ENCODE results near the gene EGFLAM. TPM values are rescaled to one million over a fixed set of nuclear protein-coding genes. Genes with fewer than 3 reads are reported as not detected.

EGFLAM gene
- total and polyA plus RNA-seq, 2 of the 4 experiments (the other 2 are of a cell fraction), result 0.77 to 1.1 TPM

GRCh38 chr5:38369692-38370091 is 111.3 kb downstream of the EGFLAM start:
- no peak overlapping the region for H3K4me3 ChIP-seq (ENCODE audit: insufficient read depth, low read depth, low read length)
- no peaks in the 10 kb centered on the region; the same call in 1 of the 2 replicates for H3K4me1 ChIP-seq (ENCODE audit: control insufficient read depth, insufficient read depth, low read length)
- H3K9me1 ChIP-seq (ENCODE audit: insufficient read depth, low read length), result no peaks in the 10 kb centered on the region
- no peak overlapping the region for H3K27ac ChIP-seq (ENCODE audit: insufficient read depth, low read length)
- in situ Hi-C loops (cut with MboI; ENCODE audit: low sequenced_read_pairs), result no loop called here
- no peaks in the 10 kb centered on the region for H3K36me3 ChIP-seq (ENCODE audit: control insufficient read depth, insufficient read depth, low read length)
- WGBS, 2 experiments (ENCODE audit: extremely low coverage in 2 of 2, insufficient read length in 1 of 2), result no CpG with 5 or more reads among the region's 5 CpGs
- no peaks in the 10 kb centered on the region for H4K20me1 ChIP-seq (ENCODE audit: insufficient read depth, low read length)
- TF ChIP-seq FOS (IDR thresholded peaks at IDR 0.05; ENCODE audit: low read depth, low read length), result no peak
- TF ChIP-seq USF2 (IDR thresholded peaks at IDR 0.05; ENCODE audit: low read depth, low read length), result no peak
- no peak for TF ChIP-seq ELK1 (IDR thresholded peaks at IDR 0.05; ENCODE audit: borderline replicate concordance, low read depth, low read length)
- TF ChIP-seq MAFK (IDR thresholded peaks at IDR 0.05; ENCODE audit: low read depth, low read length), result no peak
- no peak for TF ChIP-seq NFE2L2 (IDR thresholded peaks at IDR 0.05; ENCODE audit: low read depth, low read length)
- no peak for TF ChIP-seq RAD21 (IDR thresholded peaks at IDR 0.05; ENCODE audit: low read length)
- TF ChIP-seq SMC3 (IDR thresholded peaks at IDR 0.05; ENCODE audit: low read depth, low read length), result no peak
- TF ChIP-seq CTCF (conservative IDR thresholded peaks at IDR 0.05; ENCODE audit: low read depth, low read length), result no peak
- no peak for TF ChIP-seq MXI1 (IDR thresholded peaks at IDR 0.05; ENCODE audit: borderline replicate concordance, low read depth, low read length)
- no peak for TF ChIP-seq POLR2A (IDR thresholded peaks at IDR 0.05; ENCODE audit: low read depth, low read length)
- TF ChIP-seq BHLHE40 (IDR thresholded peaks at IDR 0.05; ENCODE audit: low read depth, low read length), result no peak
- TF ChIP-seq CHD1 (IDR thresholded peaks at IDR 0.05; ENCODE audit: low read depth, low read length), result no peak
- TF ChIP-seq RFX5 (IDR thresholded peaks at IDR 0.05; ENCODE audit: low read depth, low read length), result no peak
- TF ChIP-seq MAZ (IDR thresholded peaks at IDR 0.05; ENCODE audit: borderline replicate concordance, low read depth, low read length), result no peak
- no peak for TF ChIP-seq RCOR1 (IDR thresholded peaks at IDR 0.05; ENCODE audit: insufficient replicate concordance, low read length)
- TF ChIP-seq CEBPB (IDR thresholded peaks at IDR 0.05; ENCODE audit: low read depth, low read length), result no peak
- no peak overlapping the region for H4K5ac ChIP-seq (ENCODE audit: low read depth, low read length)
- H2AK5ac ChIP-seq (ENCODE audit: low read depth, low read length), result no peak overlapping the region
- H3K4me2 ChIP-seq (ENCODE audit: low read depth, low read length), result no peak overlapping the region
- dilution Hi-C loops (cut with HindIII; ENCODE audit: low sequenced_read_pairs, unreplicated experiment), result no loop called here
- H4K8ac ChIP-seq (ENCODE audit: low read depth in 2 of 2, low read length in 2 of 2), result no peak overlapping the region
- H3K27me3 ChIP-seq (ENCODE audit: control insufficient read depth, insufficient read depth, low read length), result peaks cover 20% of the 10 kb centered on the region
- H3K9me3 ChIP-seq (ENCODE audit: control insufficient read depth, insufficient read depth, low read length), result no peaks in the 10 kb centered on the region
- H4K91ac ChIP-seq (ENCODE audit: insufficient read depth, low read depth, low read length), result no peak overlapping the region
- H2BK15ac ChIP-seq (ENCODE audit: low read depth, low read length), result no peak overlapping the region
- intact Hi-C loops (cut with micrococcal nuclease), result no loop called here
- no peak overlapping the region for H2AK9ac ChIP-seq (replicated peaks; ENCODE audit: low read depth, low read length, poor library complexity)
- DNase-seq, result no peak
- H3K18ac ChIP-seq (ENCODE audit: low read depth, low read length), result no peak overlapping the region
- ChIA-PET POLR2A (ENCODE audit: unreplicated experiment) (no interaction called here), CTCF (no interaction called here)
- no TSS peak for BruUV-seq (replicated peaks)
- no peaks in the 10 kb centered on the region for H3K79me1 ChIP-seq (ENCODE audit: low read depth in 1 of 2, low read length in 2 of 2)
- H3K14ac ChIP-seq (replicated peaks; ENCODE audit: low read depth, low read length), result no peak overlapping the region
- H2BK120ac ChIP-seq (ENCODE audit: low read depth, low read length), result no peak overlapping the region
- H3K4ac ChIP-seq (ENCODE audit: low read depth, low read length), result no peak overlapping the region
- H3K56ac ChIP-seq (ENCODE audit: extremely low read depth, insufficient read depth, low read length), result no peak overlapping the region
- H3K23ac ChIP-seq (ENCODE audit: low read depth, low read length), result no peak overlapping the region
- no peak for ATAC-seq (ENCODE audit: low read depth)
- H2BK5ac ChIP-seq (ENCODE audit: low read depth, low read length, poor library complexity, severe bottlenecking), result no peak overlapping the region
- no peak overlapping the region for H3K9ac ChIP-seq (ENCODE audit: low read depth, low read length)
- no peak overlapping the region for H2BK20ac ChIP-seq (ENCODE audit: low read depth, low read length)
- H2AFZ ChIP-seq (replicated peaks; ENCODE audit: low read length, poor library complexity), result no peak overlapping the region

Measured in IMR-90 (cell line).